Superior temporal gyrus (tissue), 1 donor: ENCODE measurements around the gene ZNF530.
A peak's percentile ranks its signal among the peaks of the same experiment; 100 is the strongest.

Experiments used
- DNase-seq: peaks from one replicate; pipeline ENCODE4 v3.0.0-alpha.2; 2016; ENCODE audit errors: extremely low spot score

The ZNF530 gene

GRCh38 chr19:57613941-57614743 lies 14.5 kb downstream of the ZNF530 start, which contains the start of gene ZNF134:
Gene ZNF134 (plus strand): TSS chr19:57614242. CDS start chr19:57619469, 5,227 bp downstream.
- DNase-seq: peak; percentile 93

DNA sequence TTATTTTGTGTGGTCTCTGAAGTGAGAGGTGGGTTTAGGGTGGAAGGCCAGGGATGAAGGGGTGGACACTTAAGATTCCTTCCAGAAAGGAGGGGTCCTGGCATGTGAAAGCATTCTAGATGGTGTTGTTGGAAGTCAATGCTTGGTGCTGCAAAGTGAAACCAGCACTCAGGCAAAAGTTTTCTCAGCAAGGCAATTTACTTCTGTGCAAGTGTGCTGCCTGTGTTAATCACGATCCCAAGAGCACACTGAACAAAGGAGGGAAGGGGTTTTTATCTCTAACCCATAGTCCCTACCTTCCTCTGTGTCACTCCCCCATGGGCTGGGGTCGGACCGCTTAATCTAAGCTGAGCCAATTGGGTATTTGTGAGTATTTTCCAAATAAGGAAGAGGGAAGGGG lies 15.7 kb downstream of the ZNF530 start:
- DNase-seq: no peak

GRCh38 chr19:57620673-57621348 lies 21.1 kb downstream of the ZNF530 start:
- DNase-seq: no peak

DNA sequence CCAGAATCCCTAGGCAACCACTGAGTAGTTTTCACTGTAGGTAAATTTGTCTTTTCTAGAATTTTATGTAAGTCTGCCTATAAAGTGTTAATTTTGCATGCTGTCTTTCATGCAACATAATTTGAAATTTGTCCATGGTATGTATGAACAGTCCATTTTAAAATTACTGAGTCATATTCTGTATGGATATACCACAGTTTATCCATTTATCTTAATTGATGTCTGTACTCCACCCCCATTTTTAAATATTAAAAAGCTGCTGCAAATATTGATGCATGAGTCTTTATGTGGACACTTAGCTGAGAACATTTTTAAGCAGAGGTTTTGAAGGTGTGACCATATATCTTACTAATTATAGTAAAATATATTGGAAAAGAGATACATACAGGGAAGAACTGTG lies 23.4 kb downstream of the ZNF530 start:
- DNase-seq: no peak

- peak; percentile 99 for DNase-seq
Observed at GRCh38 chr19:57632987-57633831, 33.5 kb downstream of the ZNF530 start, which contains the start of gene ZNF211. Gene ZNF211 (plus strand): TSS chr19:57633168. CDS start chr19:57633347, 179 bp downstream.

DNA sequence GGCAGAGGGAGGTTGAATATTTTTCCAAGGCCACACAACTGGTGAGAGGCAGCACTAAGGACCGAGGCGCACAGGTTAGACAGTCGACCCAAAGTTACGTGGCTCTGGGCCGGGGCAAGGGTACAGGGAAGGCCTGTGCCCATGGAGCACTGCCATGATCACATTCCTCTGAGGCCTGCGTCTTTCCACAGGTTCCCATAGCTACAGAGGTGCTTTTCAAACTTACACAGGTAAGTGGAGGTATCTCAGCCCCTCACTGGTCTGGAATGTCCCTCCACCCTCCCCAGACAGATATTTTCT lies 34.1 kb downstream of the ZNF530 start:
- DNase-seq: no peak

- no peak for DNase-seq
Observed at GRCh38 chr19:57637379-57637778, 37.7 kb downstream of the ZNF530 start.

DNA sequence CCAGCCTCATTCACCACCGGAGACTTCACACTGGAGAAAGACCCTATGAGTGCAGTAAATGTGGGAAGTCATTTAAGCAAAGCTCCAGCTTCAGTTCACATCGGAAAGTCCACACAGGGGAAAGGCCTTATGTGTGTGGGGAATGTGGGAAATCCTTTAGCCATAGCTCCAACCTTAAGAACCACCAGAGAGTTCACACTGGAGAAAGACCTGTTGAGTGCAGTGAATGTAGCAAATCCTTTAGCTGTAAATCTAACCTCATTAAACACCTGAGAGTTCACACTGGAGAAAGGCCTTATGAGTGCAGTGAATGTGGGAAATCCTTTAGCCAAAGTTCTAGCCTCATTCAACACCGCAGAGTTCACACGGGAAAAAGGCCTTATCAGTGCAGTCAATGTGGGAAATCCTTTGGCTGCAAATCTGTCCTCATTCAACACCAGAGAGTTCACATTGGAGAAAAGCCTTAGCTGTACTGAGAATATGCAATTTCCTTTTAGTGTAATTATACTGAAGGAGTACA lies 42.1 kb downstream of the ZNF530 start:
- no peak for DNase-seq

DNA sequence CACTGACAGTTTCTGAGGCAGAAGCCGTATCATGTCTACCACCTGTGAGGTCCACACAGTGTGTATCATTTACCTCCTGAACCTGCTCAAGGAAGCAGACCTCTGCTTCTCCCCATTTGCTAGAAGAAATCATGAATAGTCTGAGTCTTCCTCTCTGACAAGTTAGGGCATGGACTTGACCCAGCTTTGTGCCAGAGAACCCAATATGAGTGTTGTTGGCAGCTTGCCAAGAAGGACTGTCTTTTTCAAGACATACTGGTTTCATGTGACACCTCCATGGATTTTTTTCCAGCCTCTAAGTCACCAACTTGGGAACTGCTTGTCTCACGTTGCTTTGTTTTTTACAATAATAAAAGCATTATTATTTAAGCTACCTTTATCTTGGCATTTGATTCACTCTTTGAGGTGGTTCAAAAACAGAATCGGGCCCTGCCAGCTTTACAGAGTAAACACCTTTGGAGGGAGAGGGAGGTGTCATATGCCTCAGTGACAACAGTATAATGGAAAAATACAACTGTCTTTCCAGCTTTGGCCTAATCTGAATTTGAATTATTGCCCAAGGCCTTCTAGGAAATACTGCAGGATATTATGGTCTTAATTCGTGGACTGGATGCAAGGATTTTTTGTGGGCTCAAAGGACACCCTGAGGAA lies 42.8 kb downstream of the ZNF530 start:
- DNase-seq: no peak

DNA sequence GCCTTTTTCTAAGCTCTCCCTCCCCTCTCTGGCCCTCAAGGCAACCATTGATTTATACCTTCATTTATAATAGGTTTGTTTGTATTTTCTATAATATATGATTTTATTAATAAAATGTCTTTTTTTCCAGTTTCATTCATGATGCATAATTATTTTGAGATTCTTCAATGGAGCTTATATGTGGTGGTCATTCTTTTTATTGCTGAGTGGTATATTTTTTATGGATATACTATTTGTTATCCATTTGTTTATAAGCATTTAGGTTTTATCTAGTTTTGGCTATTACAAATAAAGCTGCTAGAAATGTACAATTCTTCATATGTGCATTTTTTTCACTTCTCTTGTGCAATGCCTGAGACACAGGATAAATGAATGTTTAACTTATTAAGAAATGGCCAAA lies 44.0 kb downstream of the ZNF530 start:
- no peak for DNase-seq

GRCh38 chr19:57648331-57649003 lies 48.8 kb downstream of the ZNF530 start:
- no peak for DNase-seq

GRCh38 chr19:57651654-57651996 lies 51.9 kb downstream of the ZNF530 start:
- no peak for DNase-seq

- DNase-seq: no peak
Observed at GRCh38 chr19:57653689-57654088, 54.0 kb downstream of the ZNF530 start.

- DNase-seq: no peak
Observed at GRCh38 chr19:57655443-57655842, 55.8 kb downstream of the ZNF530 start.

- DNase-seq: no peak
Observed at GRCh38 chr19:57656346-57656745, 56.7 kb downstream of the ZNF530 start.
